Testis (tissue), 2 donors: ENCODE measurements around the gene PDGFD.
A peak's percentile ranks its signal among the peaks of the same experiment; 100 is the strongest.

Source experiments
- CTCF ChIP-seq, 3 experiments: fragments of 450-650 bp in 2 of 3; fragments of 200-600 bp in 1 of 3; sonication (generic) in 1 of 3; IDR thresholded peaks; one replicate each; pipeline ENCODE4 v1.5.1; 2016 to 2019; ENCODE audit warnings: antibody characterized with exemption in 3 of 3, mild to moderate bottlenecking in 2 of 3, moderate library complexity in 1 of 3
- POLR2A ChIP-seq: fragments of 450-650 bp; IDR thresholded peaks from one replicate; pipeline ENCODE4 v1.6.1; 2017; ENCODE audit warnings: antibody characterized with exemption, mild to moderate bottlenecking, moderate library complexity

GRCh38 chr11:104151404-104152204, 12.3 kb downstream of the PDGFD start:
- TF ChIP-seq CTCF (IDR thresholded peaks at IDR 0.05) (peak; percentile 24 to 38 (median 35)), POLR2A (no peak)
